B cell (primary cell): ENCODE results near the gene IQCH. TPM values are rescaled to one million over a fixed set of nuclear protein-coding genes. Genes with fewer than 3 reads are reported as not detected.

Experiments used
- ATAC-seq: fragments of 200-7000 bp; cut with Tn5 transposase; one replicate; pipeline ENCODE4 v1.10.0; 2021; ENCODE audit warnings: low read depth, mild to moderate bottlenecking, moderate number of reproducible peaks, moderate library complexity
- CTCF ChIA-PET: fragments of 350-600 bp; sonication (Branson Sonifier 250); formaldehyde crosslinking; loops from one replicate; lab custom pipeline; 2021; ENCODE audit warnings: antibody characterized with exemption, inconsistent platforms; lab: Charles Lee
- POLR2A ChIA-PET: fragments of 350-600 bp; sonication (Branson Sonifier 250); formaldehyde crosslinking; loops from one replicate; lab custom pipeline; 2021; ENCODE audit warnings: antibody characterized with exemption; lab: Charles Lee
- DNase-seq: peaks from one replicate; pipeline ENCODE4 v3.0.0; 2013
- H2AFZ ChIP-seq: 2 replicates; pipeline ENCODE4 v1.6.1; 2012; ENCODE audit warnings: mild to moderate bottlenecking, low read depth, low read length; ENCODE audit not compliant: insufficient read depth, poor library complexity, severe bottlenecking
- H3K27ac ChIP-seq, 2 donors: 1 replicate in 1 of 2; 2 replicates in 1 of 2; pipeline ENCODE4 v1.5.1; 2012 to 2013; ENCODE audit warnings: low read length in 2 of 2, mild to moderate bottlenecking in 2 of 2, moderate library complexity in 1 of 2
- H3K27me3 ChIP-seq, 4 experiments: fragments of 200-600 bp in 1 of 4; sonication (generic) in 1 of 4; replicated peaks in 1 of 4; 1 replicate in 2 of 4; 2 replicates in 2 of 4; pipeline versions ENCODE4 v1.6.1 to v1.7.0; 2013 to 2016; ENCODE audit warnings: low read length in 3 of 4, mild to moderate bottlenecking in 2 of 4, mixed read lengths in 1 of 4, moderate library complexity in 1 of 4; ENCODE audit not compliant: insufficient read depth in 4 of 4, control insufficient read depth in 3 of 4; ENCODE audit errors: control extremely low read depth in 1 of 4
- H3K36me3 ChIP-seq, 2 experiments: replicated peaks in 1 of 2; 1 replicate in 1 of 2; 2 replicates in 1 of 2; pipeline versions ENCODE4 v1.6.1 to v1.7.1; 2013; ENCODE audit warnings: low read length in 1 of 2; ENCODE audit not compliant: insufficient read depth in 2 of 2, control insufficient read depth in 1 of 2; ENCODE audit errors: control extremely low read depth in 1 of 2, extremely low read depth in 1 of 2
- H3K4me1 ChIP-seq, 2 donors: fragments of 200-600 bp in 1 of 2; sonication (generic) in 1 of 2; 1 replicate in 1 of 2; 2 replicates in 1 of 2; pipeline versions ENCODE4 v1.5.1 to v1.6.1; 2013 to 2017; ENCODE audit warnings: low read length in 2 of 2; ENCODE audit not compliant: control insufficient read depth in 2 of 2, insufficient read depth in 2 of 2
- H3K4me2 ChIP-seq: replicated peaks from 2 replicates; pipeline ENCODE3; 2012; ENCODE audit warnings: mild to moderate bottlenecking, low read depth, low read length; ENCODE audit not compliant: poor library complexity, severe bottlenecking
- H3K4me3 ChIP-seq, 5 experiments: fragments of 200-600 bp in 1 of 5; sonication (generic) in 1 of 5; 1 replicate in 3 of 5; 2 replicates in 2 of 5; pipeline versions ENCODE4 v1.5.1 to v1.7.0; 2011 to 2016; ENCODE audit warnings: low read length in 4 of 5, mild to moderate bottlenecking in 4 of 5, low read depth in 2 of 5, control low read depth in 1 of 5, moderate library complexity in 1 of 5; ENCODE audit not compliant: insufficient read depth in 1 of 5; ENCODE audit errors: control extremely low read depth in 1 of 5, extremely low read depth in 1 of 5
- H3K79me2 ChIP-seq: fragments of 200-600 bp; sonication (generic); one replicate; pipeline ENCODE4 v1.6.0; 2016; ENCODE audit warnings: low read length; ENCODE audit not compliant: control insufficient read depth, insufficient read depth
- H3K9ac ChIP-seq: fragments of 200-600 bp; sonication (generic); 2 replicates; pipeline ENCODE4 v1.6.1; 2017; ENCODE audit warnings: mild to moderate bottlenecking, low read length, moderate library complexity
- H3K9me3 ChIP-seq, 3 donors: one replicate each; pipeline versions ENCODE4 v1.6.1 to v1.7.1; 2013; ENCODE audit warnings: low read length in 2 of 3; ENCODE audit not compliant: control insufficient read depth in 2 of 3, insufficient read depth in 1 of 3; ENCODE audit errors: control extremely low read depth in 1 of 3
- H4K20me1 ChIP-seq: 2 replicates; pipeline ENCODE4 v1.6.0; 2012; ENCODE audit warnings: mild to moderate bottlenecking, low read length; ENCODE audit not compliant: insufficient read depth, control insufficient read depth, poor library complexity, severe bottlenecking
- H3K27ac Mint-ChIP-seq: one replicate; pipeline ENCODE4 v1.8.0; 2021; ENCODE audit warnings: mixed read lengths
- H3K27me3 Mint-ChIP-seq: one replicate; pipeline ENCODE4 v1.8.0; 2021; ENCODE audit warnings: mixed read lengths
- H3K4me1 Mint-ChIP-seq: one replicate; pipeline ENCODE4 v1.8.0; 2021; ENCODE audit warnings: mixed read lengths
- H3K4me3 Mint-ChIP-seq: one replicate; pipeline ENCODE4 v1.8.0; 2021; ENCODE audit warnings: mixed read lengths
- H3K9me3 Mint-ChIP-seq: one replicate; pipeline ENCODE4 v1.8.0; 2022; ENCODE audit warnings: mixed read lengths; ENCODE audit not compliant: insufficient read depth
- EZH2 ChIP-seq: IDR thresholded peaks from 2 replicates; pipeline ENCODE4 v1.6.1; 2012; ENCODE audit warnings: borderline replicate concordance, low read depth, mild to moderate bottlenecking, moderate library complexity, low read length; ENCODE audit not compliant: insufficient read depth, poor library complexity, severe bottlenecking
- WGBS: methylation state at CpG from one replicate; pipeline ENCODE4 v1.1.5; 2013; ENCODE audit warnings: missing lambda C conversion rate; ENCODE audit not compliant: insufficient coverage; 5-methylcytosine and 5-hydroxymethylcytosine counted together
- intact Hi-C: fragments of 100-400 bp; cut with micrococcal nuclease; formaldehyde crosslinking; loops from one replicate; pipeline ENCODE4 v1.10.0; 2022
- polyA plus RNA-seq: library from polyadenylated mRNA; depleted of rRNA; stranded (reverse); fragments of >200 nt; gene quantifications from 2 replicates; pipeline ENCODE4 v1.2.3, GENCODE V29; 2012
- total RNA-seq, 2 donors: library from RNA; stranded (reverse); fragments of 120-200 nt in 1 of 2; gene quantifications; 1 replicate in 1 of 2; 2 replicates in 1 of 2; pipeline versions ENCODE4 v1.2.3 to v1.2.4, GENCODE V29; 2013 to 2022
- TF ChIP-seq, protein P1 (sequence below): fragments of 200-600 bp; IDR thresholded peaks from one replicate; pipeline ENCODE4 v1.8.0; 2022; ENCODE audit warnings: antibody characterized with exemption, mild to moderate bottlenecking

The IQCH gene
- total and polyA plus RNA-seq, 2 donors (not counting 1 experiment from before 2014, with no cell fraction given) = 1.6 TPM; not detected in 1

DNA sequence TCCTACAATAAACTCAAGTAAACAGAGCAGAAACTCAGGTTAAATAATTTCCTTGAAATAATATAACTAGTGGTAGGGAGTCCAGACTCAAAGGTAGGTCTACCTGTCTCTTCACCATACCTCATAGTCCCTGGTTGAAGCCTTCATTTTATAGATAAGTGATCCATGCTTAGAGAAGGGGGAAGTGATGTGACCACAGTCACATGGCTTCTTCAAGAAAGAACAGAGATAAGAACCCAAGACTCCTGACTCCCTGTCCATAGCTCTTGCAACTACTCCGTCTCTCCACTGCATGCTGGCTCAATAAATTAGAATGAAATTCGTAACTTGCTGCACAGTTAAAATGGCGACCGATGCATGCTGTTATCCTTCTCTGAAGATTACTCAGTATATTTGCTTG lies 255.3 kb downstream of the IQCH start:
- no peak overlapping the region for H3K27ac Mint-ChIP-seq
- H3K4me1 ChIP-seq = peaks cover 12% of the 10 kb centered on the region in 2 donors
- H4K20me1 ChIP-seq = no peaks in the 10 kb centered on the region
- TF ChIP-seq, protein P1, sequence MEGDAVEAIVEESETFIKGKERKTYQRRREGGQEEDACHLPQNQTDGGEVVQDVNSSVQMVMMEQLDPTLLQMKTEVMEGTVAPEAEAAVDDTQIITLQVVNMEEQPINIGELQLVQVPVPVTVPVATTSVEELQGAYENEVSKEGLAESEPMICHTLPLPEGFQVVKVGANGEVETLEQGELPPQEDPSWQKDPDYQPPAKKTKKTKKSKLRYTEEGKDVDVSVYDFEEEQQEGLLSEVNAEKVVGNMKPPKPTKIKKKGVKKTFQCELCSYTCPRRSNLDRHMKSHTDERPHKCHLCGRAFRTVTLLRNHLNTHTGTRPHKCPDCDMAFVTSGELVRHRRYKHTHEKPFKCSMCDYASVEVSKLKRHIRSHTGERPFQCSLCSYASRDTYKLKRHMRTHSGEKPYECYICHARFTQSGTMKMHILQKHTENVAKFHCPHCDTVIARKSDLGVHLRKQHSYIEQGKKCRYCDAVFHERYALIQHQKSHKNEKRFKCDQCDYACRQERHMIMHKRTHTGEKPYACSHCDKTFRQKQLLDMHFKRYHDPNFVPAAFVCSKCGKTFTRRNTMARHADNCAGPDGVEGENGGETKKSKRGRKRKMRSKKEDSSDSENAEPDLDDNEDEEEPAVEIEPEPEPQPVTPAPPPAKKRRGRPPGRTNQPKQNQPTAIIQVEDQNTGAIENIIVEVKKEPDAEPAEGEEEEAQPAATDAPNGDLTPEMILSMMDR = no peak
- no peaks in the 10 kb centered on the region for H3K36me3 ChIP-seq
- H3K27me3 Mint-ChIP-seq = no peaks in the 10 kb centered on the region
- no peak overlapping the region for H3K9ac ChIP-seq
- CTCF ChIA-PET = no interaction called here
- no peak overlapping the region for H2AFZ ChIP-seq
- DNase-seq (no peak), ATAC-seq (no peak)
- H3K27ac ChIP-seq = no peak overlapping the region
- H3K4me2 ChIP-seq = no peak overlapping the region
- intact Hi-C loops = no loop called here
- 95% methylated on average over 4 of the region's 4 CpGs for WGBS
- H3K4me3 Mint-ChIP-seq = no peak overlapping the region
- H3K9me3 ChIP-seq = no peaks in the 10 kb centered on the region
- H3K79me2 ChIP-seq = no peaks in the 10 kb centered on the region
- H3K4me1 Mint-ChIP-seq = peaks cover 15% of the 10 kb centered on the region
- H3K4me3 ChIP-seq = no peak overlapping the region
- POLR2A ChIA-PET = no interaction called here
- no peaks in the 10 kb centered on the region for H3K9me3 Mint-ChIP-seq
- H3K27me3 ChIP-seq = no peaks in the 10 kb centered on the region

DNA sequence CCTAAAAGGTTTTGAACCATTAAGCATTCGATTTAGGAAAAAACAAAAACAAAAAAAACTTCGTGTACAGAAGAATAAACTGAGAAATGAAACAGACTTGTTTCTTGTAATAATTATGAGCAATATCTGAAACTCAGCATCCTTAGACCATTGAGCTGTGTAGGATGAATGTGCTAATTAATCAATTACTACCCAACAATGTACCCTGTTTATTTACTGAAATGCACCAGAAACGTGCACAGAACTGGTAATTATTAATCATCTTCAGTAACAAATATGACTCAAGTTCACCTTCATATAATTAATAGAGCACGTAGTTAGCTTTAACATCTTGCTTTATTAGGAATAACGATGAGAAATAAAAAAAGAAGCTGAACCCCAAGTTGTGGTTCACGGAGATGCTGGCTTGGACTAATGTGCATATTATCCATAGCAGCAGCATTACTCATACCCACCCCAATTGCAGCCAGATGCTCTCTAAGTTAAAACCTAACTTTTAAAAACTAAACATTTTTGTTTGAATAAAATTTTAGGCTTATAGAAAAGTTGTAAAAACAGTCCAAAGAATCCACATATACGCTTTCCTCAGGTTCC lies 256.1 kb downstream of the IQCH start:
- no peak overlapping the region for H2AFZ ChIP-seq
- ChIA-PET POLR2A (no interaction called here), CTCF (no interaction called here)
- DNase-seq = no peak
- H3K4me3 Mint-ChIP-seq = no peak overlapping the region
- H3K9me3 ChIP-seq = no peaks in the 10 kb centered on the region
- TF ChIP-seq EZH2 = no peak
- TF ChIP-seq, protein P1 = no peak
- no peak for ATAC-seq
- intact Hi-C loops = no loop called here
- H3K9me3 Mint-ChIP-seq = no peaks in the 10 kb centered on the region
- no peak overlapping the region for H3K27ac ChIP-seq
- no peak overlapping the region for H3K27ac Mint-ChIP-seq
- no peaks in the 10 kb centered on the region for H4K20me1 ChIP-seq
- no peaks in the 10 kb centered on the region for H3K79me2 ChIP-seq
- no peak overlapping the region for H3K9ac ChIP-seq
- H3K4me1 ChIP-seq = peaks cover 12% of the 10 kb centered on the region in 2 donors
- no peak overlapping the region for H3K4me3 ChIP-seq
- no peaks in the 10 kb centered on the region for H3K36me3 ChIP-seq
- no peaks in the 10 kb centered on the region for H3K27me3 Mint-ChIP-seq
- peaks cover 14% of the 10 kb centered on the region for H3K4me1 Mint-ChIP-seq
- no CpG with 5 or more reads among the region's 7 CpGs for WGBS
- no peak overlapping the region for H3K4me2 ChIP-seq
- H3K27me3 ChIP-seq = no peaks in the 10 kb centered on the region
